GM19452 (cell line): ENCODE data around the gene SLK.

ENCODE experiments used
- ATAC-seq: cut with Tn5 transposase; IDR thresholded peaks from one replicate; pipeline ENCODE4 v1.9.1; 2021; ENCODE audit not compliant: unreplicated experiment

Gene SLK

DNA sequence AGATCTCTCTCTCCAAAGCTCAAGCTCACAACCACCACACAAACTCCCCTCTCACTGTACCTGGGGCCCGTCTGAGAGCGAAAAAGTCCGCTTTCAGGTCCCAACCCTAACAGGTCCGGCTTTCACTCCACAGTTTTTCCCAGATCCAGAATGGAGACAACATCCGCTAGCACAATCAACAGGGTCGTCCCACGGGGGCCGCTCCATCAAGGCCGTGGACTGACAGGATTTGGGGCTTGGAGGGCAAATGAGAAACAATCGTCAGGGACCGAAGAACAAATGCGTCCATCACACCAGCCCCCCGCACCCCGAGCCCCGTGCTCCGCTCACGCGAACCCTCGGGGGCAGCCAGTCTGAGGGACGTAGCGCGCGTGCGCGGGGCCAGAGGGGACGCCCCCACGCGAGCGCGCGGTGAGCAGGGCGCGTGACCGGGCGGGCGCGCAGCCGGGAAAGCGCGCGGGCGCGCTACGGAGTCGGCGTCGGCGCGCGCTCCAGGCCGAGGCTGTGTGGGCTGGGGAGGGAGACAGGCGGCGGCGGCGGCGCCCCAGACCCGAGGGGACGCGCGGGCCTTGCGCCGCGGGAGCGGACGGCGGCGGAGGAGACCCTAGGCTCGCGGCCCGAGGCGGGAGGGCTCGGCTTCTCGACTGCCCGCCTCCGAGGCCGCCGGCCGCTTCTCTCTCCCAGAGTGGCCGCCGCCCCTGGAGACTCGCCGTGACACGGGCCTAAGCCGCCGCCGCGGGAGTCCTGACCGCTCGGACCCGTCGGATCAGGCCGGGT, at the start of gene SLK:
Gene SLK (plus strand): TSS at position 470 of the 777 bp plus-strand sequence. CDS start 606 bp downstream, outside the sequence.
- peak; percentile 79 for ATAC-seq

DNA sequence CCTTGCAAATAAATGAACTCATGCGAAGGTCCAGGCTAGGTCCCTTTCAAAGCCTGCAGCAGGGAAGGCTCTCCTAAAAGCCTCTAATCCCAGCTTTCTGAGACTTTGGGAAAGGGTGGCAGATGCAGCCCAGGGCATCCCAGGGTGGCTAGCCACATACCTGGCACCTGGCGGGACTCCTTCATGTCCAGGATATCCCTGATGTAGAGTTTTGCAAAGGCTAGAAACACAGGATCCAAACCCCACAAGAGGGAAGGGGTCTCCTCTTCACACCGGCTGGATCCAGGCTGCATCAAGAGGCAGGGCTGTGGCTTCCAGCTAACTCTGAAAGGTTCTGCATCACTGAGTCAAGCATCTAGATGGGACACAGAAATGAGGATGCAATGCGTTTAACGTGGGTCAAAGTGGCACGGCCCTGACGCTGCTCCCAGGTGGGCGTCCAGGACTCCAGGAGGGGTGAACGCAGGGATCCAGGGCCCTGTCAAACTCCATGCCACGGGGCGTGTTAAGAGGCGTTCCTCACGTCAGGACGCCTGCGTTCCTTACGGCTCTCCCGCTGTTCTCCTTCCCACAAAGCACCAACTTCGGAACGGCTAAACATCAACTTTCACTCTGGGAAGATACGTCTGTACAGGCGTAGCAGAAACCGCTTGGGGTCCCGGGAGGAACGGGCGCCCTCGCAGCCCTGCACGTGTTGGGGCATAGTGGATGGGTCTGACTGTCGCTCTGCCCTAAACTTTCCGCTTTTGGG, 49.5 kb upstream of the SLK start:
- ATAC-seq, result peak; percentile 2

DNA sequence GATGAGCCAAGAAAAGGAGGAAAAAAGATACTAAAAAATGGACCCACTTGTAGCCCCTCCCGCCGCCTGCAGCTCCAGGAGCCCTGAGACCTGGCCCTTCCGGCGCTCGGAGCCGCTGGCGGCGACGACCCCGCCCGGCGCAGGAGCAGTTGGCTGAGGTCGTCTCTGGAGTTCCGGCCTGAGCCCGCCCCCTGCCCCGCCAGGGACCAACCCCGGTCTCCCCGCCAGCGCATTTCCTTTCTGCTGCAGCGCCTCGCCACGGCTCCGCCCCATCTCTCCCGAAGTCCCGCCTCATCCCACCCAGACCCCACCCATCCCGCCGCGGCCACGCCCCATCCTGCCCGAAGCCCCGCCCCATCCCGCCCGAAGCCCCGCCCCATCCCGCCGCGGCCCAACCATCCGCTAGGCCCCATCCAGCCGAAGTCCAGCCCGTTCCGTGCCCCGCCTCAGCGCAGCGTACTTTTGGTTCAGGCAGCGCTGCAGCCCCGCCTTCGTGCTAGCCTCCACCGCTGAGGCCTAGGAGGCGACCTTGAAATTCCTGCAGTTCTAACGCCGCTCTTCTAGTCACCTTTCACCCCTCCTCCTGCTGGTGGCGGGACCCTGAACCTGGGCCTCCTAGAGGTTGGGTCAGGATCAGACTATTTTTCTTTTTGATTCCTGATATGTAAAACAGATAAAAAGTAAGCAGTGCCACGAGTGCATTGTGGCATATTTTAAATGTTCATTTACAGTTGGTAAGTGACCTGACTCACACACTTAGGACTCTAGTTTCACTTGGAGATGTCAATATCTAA, 48.7 kb upstream of the SLK start, which contains the start of gene STN1:
Gene STN1 (minus strand): TSS at position 132 of the 794 bp plus-strand sequence. CDS start 590 bp downstream, outside the sequence.
- peak; percentile 93 for ATAC-seq

DNA sequence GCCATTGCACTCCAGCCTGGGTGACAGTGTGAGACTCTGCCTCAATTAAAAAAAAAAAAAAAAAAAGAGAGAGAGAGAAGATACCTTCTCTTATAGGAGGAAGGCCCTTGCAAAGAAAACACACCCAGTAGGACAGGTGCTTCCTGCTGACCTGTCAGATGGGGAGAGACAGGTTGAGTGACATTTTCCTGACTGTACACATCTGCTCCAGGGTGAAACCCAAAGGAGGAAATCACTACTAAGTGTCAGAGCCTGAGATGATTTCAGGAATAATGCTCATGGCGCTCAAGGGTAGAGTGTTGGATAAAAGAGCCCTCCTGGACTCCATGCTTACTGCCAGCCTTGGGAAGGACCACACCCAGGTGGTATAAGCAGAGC, 47.3 kb upstream of the SLK start:
- no peak for ATAC-seq

- ATAC-seq, result no peak
Measured at GRCh38 chr10:103921248-103921647, 45.7 kb upstream of the SLK start.

DNA sequence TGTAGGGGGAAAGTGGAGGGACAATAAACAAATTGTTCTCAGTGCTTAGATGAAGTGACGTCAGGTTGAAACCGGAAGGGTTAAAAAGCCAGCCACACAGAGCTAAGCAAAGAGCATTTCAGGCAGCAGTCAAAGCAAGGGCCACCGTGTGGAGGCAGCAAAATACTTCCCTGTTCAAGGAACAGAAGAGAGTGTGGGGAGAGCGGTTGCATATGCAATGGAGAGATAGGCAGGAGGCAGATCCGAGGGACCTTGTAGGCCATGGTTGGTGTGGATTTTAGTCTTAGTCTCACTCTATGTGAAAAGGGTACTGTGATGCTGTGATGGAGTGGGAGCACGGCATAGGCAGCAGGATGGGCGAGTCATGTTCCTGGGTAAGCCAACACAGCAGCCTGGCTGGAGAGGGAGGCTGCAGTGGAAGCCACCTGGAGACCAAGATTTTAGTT, 45.2 kb upstream of the SLK start:
- no peak for ATAC-seq

GRCh38 chr10:103922659-103923058, 44.3 kb upstream of the SLK start:
- no peak for ATAC-seq

- ATAC-seq, result no peak
Measured at GRCh38 chr10:103923502-103923901, 43.4 kb upstream of the SLK start.

GRCh38 chr10:103925591-103925990, 41.3 kb upstream of the SLK start:
- no peak for ATAC-seq

- ATAC-seq, result no peak
Measured at GRCh38 chr10:103926722-103927319, 40.1 kb upstream of the SLK start.

GRCh38 chr10:103928784-103929183, 38.2 kb upstream of the SLK start:
- ATAC-seq, result no peak

DNA sequence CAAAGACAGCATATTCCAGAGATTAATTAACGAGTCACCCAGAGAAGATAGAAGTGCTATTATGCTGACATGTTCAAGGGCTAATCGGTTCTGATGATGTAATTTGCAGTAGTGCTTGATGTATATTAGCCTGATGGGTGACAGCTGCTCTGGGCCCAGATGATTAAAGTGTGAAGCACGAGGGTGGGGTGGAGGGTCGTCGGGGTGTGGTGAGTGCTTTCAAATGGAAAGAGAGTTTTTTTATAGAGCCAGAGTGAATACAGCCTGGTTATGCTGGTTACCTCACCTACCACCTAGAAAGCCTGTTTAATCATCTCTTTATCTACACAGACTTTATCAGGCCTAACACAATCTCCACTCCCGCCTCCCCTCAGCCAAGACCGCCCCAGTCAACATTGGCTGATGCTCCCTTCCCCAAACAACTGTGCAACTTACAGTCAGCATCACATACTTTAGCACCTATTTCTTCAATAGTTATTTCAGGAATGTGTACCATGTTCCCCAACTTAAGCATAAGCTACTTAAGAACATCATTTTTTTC, 37.5 kb upstream of the SLK start:
- no peak for ATAC-seq

- ATAC-seq, result no peak
Measured at GRCh38 chr10:103930449-103930848, 36.5 kb upstream of the SLK start.

- no peak for ATAC-seq
Measured at GRCh38 chr10:103930881-103931280, 36.1 kb upstream of the SLK start.

GRCh38 chr10:103931603-103932002, 35.3 kb upstream of the SLK start:
- no peak for ATAC-seq

DNA sequence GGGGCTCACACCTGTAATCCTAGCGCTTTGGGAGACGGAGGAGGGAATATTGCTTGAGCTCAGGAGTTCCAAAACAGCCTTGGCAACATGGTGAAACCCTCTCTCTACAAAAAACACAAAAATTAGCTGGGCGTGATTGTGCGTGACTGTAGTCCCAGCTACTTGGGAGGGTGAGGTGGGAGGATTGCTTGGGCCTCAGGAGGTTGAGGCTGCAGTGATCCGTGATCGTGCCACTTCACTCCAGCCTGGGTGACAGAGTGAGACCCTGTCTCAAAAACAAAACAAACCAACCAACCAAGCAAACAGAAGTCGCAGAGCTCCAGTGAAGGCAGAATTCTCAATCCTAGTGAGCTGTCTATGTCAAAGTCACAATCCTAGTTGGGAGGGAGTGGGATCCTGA, 34.7 kb upstream of the SLK start:
- ATAC-seq, result no peak

DNA sequence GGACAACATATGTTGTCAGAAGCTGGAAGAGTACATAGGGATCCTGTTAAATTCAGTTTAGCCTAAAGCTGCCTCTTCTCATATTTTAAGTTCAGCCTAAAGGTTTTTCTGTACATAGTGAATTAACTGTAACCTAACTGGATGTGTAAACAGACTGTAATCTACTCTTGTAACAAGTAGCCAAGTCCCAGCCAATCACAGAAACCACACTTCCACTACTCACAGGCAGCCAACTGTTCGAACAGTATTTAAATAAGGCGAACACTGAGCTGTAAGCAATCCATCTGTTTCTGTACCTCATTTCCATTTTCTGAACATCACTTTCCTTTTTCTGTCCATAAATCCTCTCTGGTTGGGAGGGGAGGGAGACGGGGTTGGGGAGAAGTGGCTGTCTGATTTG, 34.0 kb upstream of the SLK start:
- no peak for ATAC-seq

DNA sequence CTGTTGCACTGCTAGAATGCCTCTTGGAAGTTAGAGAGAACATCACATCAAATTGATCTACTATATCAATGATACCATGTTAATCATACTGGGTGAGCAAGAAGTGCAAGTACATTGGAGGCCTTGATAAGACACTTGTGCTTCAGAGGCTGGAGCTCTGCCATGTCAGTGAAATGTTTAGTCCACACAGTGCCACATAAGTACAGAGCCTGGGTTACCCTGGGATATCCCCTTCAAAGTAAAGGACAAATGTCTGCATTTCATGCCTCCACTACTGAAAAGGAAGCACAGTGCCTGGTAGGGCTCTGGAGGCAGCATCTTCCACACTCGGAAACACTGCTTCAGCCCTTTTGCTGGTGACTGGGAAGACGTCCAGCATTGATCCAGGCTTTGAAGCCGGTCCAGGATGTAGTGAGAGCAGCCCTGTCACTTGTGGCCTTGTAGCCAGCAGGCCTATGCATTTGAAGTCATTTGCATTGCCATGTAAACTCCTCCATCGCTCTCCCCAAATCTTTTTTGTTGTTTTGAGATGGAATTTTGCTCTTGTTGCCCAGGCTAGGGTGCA, 33.3 kb upstream of the SLK start:
- no peak for ATAC-seq

GRCh38 chr10:103934308-103934707, 32.6 kb upstream of the SLK start:
- no peak for ATAC-seq

GRCh38 chr10:103936022-103936421, 30.9 kb upstream of the SLK start:
- no peak for ATAC-seq
